Uterus (tissue), 2 donors: ENCODE data around the gene IL16.

Experiments used
- POLR2A ChIP-seq, 2 donors: fragments of 450-650 bp; IDR thresholded peaks; one replicate each; pipeline ENCODE4 v1.6.1; 2016; ENCODE audit warnings: antibody characterized with exemption in 2 of 2, mild to moderate bottlenecking in 1 of 2, moderate library complexity in 1 of 2
- TF ChIP-seq, protein P1 (sequence below), 4 experiments: fragments of 200-600 bp in 2 of 4; fragments of 450-650 bp in 2 of 4; sonication (generic) in 2 of 4; IDR thresholded peaks; one replicate each; pipeline ENCODE4 v1.5.1; 2016 to 2019; ENCODE audit warnings: antibody characterized with exemption in 4 of 4, mild to moderate bottlenecking in 2 of 4, moderate library complexity in 1 of 4

DNA sequence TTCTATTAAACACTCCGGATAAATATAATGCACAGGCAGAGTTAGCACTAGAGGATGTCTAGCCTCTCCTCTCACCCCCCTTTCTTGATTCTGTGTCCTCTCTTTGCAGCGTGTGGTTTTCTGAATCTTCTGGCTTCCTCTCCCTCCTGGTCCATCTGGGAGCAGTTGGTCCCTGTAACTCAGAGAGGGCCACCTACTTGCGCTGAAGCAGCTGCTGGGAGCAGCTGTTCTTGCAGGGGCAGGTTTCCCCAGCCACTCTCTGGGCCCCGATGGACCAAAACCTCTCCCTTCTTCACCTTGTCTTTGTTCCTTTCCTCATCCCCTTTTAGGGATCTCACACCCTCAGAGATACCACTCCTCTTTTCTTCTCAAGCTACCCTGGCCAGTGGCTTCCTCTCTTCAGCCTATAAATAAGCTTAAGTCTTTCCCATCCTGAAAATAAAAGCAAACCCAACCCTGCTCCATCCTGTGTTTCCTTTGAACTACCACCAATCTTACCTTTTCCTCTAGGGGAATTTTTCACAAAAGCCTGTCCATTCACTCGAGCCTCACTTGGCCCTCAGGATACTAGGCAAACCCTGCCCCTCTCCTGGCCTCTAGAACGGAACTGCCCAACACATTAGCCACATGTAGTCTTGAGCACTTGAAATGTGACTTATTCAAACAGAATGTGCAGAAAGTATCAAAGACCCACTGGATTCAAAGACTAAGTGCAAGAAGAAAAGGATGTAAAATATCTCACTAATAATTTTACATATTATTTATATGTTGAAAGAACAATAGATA is 67.6 kb downstream of the IL16 start:
- TF ChIP-seq, protein P1, sequence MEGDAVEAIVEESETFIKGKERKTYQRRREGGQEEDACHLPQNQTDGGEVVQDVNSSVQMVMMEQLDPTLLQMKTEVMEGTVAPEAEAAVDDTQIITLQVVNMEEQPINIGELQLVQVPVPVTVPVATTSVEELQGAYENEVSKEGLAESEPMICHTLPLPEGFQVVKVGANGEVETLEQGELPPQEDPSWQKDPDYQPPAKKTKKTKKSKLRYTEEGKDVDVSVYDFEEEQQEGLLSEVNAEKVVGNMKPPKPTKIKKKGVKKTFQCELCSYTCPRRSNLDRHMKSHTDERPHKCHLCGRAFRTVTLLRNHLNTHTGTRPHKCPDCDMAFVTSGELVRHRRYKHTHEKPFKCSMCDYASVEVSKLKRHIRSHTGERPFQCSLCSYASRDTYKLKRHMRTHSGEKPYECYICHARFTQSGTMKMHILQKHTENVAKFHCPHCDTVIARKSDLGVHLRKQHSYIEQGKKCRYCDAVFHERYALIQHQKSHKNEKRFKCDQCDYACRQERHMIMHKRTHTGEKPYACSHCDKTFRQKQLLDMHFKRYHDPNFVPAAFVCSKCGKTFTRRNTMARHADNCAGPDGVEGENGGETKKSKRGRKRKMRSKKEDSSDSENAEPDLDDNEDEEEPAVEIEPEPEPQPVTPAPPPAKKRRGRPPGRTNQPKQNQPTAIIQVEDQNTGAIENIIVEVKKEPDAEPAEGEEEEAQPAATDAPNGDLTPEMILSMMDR (IDR thresholded peaks at IDR 0.05), result no peak
- no peak for TF ChIP-seq POLR2A (IDR thresholded peaks at IDR 0.05)
